ENCODE results near the gene GNG12. TPM values are rescaled to one million over a fixed set of nuclear protein-coding genes. Genes with fewer than 3 reads are reported as not detected.

Gene GNG12
- total RNA-seq, 1 experiment from 2014 or later = 14.3 TPM

DNA sequence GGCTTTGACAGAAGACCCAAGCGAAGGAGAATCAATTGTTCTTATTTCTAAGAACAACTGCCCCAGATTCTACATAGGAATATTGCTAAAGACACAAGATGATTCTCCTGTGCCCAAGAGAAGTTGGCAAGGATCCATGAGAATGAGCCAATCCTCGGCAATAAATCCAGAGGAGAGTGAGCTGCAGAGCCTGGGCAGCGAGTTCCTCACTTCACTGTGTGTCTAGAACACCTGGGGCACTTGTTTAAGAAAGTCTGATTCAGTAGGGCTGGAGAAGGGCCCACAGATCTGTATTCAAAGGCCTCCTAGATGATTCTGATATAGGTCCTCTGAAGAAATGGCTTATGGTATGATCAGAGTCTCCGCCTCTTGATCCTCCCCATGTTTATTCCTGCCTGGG, 116.5 kb downstream of the GNG12 start:
- Mint-ChIP-seq H3K27ac (no peak overlapping the region), H3K9me3 (no peaks in the 10 kb centered on the region), H3K4me3 (no peak overlapping the region), H3K27me3 (ENCODE audit: low read depth) (no peaks in the 10 kb centered on the region), H3K4me1 (peaks cover 15 to 16% of the 10 kb centered on the region in 2 experiments), H3K36me3 (ENCODE audit: insufficient read depth in 1 of 3, low read depth in 3 of 3) (no peaks in the 10 kb centered on the region)
- Histone ChIP-seq H3K4ac (ENCODE audit: low read depth, low read length) (no peak overlapping the region), H3K14ac (ENCODE audit: insufficient read depth, low read length) (no peak overlapping the region), H3K79me1 (ENCODE audit: insufficient read depth, low read depth, low read length, poor library complexity, severe bottlenecking) (no peaks in the 10 kb centered on the region), H3K4me2 (ENCODE audit: insufficient read depth, insufficient read length, low read length) (no peak overlapping the region), H2BK120ac (ENCODE audit: low read depth, low read length, poor library complexity, severe bottlenecking) (no peak overlapping the region), H3K9me3 (ENCODE audit: control insufficient read depth, low read depth, low read length) (no peaks in the 10 kb centered on the region), H2BK20ac (ENCODE audit: low read depth, low read length, poor library complexity, severe bottlenecking) (no peak overlapping the region), H3K27ac (ENCODE audit: insufficient read length, low read depth, low read length) (no peak overlapping the region), H3K79me2 (ENCODE audit: insufficient read depth, low read length) (no peaks in the 10 kb centered on the region), H3K56ac (ENCODE audit: insufficient read length, low read depth, low read length) (no peak overlapping the region), H4K20me1 (ENCODE audit: control insufficient read depth, insufficient read depth, insufficient read length) (no peaks in the 10 kb centered on the region), H2BK12ac (ENCODE audit: insufficient read length, low read depth, low read length) (no peak overlapping the region), H4K91ac (ENCODE audit: insufficient read length, low read depth, low read length) (no peak overlapping the region), H2BK15ac (ENCODE audit: low read depth, low read length) (no peak overlapping the region), H3K18ac (ENCODE audit: insufficient read length, low read depth, low read length) (no peak overlapping the region), H3K23ac (ENCODE audit: insufficient read length, low read depth, low read length) (no peak overlapping the region), H3K9ac (ENCODE audit: extremely low read depth, insufficient read length, low read length) (no peak overlapping the region), H2BK5ac (ENCODE audit: insufficient read length, low read length) (no peak overlapping the region), H3K4me1 (ENCODE audit: insufficient read depth, low read length) (0 out of 2 replicates have a peak, but pooled peaks cover 2% of the 10 kb centered on the region), H2AK5ac (ENCODE audit: insufficient read length, low read length) (no peak overlapping the region), H3T11ph (ENCODE audit: low read length) (no peak overlapping the region), H3K23me2 (ENCODE audit: insufficient read length, low read depth, low read length, poor library complexity, severe bottlenecking) (no peaks in the 10 kb centered on the region), H2AFZ (ENCODE audit: low read length) (no peak overlapping the region), H4K5ac (ENCODE audit: insufficient read length, low read depth, low read length) (no peak overlapping the region), H4K8ac (replicated peaks; ENCODE audit: insufficient read length, low read depth, low read length) (no peak overlapping the region), H3K27me3 (ENCODE audit: insufficient read depth, low read length) (no peaks in the 10 kb centered on the region)
- DNase-seq = no peak
- no CpG with 5 or more reads among the region's 4 CpGs for WGBS (ENCODE audit: extremely low coverage, insufficient read length, low lambda C conversion rate)
- TF ChIP-seq, protein P1, sequence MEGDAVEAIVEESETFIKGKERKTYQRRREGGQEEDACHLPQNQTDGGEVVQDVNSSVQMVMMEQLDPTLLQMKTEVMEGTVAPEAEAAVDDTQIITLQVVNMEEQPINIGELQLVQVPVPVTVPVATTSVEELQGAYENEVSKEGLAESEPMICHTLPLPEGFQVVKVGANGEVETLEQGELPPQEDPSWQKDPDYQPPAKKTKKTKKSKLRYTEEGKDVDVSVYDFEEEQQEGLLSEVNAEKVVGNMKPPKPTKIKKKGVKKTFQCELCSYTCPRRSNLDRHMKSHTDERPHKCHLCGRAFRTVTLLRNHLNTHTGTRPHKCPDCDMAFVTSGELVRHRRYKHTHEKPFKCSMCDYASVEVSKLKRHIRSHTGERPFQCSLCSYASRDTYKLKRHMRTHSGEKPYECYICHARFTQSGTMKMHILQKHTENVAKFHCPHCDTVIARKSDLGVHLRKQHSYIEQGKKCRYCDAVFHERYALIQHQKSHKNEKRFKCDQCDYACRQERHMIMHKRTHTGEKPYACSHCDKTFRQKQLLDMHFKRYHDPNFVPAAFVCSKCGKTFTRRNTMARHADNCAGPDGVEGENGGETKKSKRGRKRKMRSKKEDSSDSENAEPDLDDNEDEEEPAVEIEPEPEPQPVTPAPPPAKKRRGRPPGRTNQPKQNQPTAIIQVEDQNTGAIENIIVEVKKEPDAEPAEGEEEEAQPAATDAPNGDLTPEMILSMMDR (conservative IDR thresholded peaks at IDR 0.05) = no peak

Data from H9 (cell line).